C4-2B (cell line): ENCODE data around the gene C4orf50.

Experiments used
- ZFX ChIP-seq: fragments of 450-650 bp; IDR thresholded peaks from 2 replicates; pipeline ENCODE4 v1.6.1; 2017
- TF ChIP-seq, protein P1 (sequence below): fragments of 450-650 bp; conservative IDR thresholded peaks from 2 replicates; pipeline ENCODE4 v1.5.1; 2017; ENCODE audit warnings: mild to moderate bottlenecking

DNA sequence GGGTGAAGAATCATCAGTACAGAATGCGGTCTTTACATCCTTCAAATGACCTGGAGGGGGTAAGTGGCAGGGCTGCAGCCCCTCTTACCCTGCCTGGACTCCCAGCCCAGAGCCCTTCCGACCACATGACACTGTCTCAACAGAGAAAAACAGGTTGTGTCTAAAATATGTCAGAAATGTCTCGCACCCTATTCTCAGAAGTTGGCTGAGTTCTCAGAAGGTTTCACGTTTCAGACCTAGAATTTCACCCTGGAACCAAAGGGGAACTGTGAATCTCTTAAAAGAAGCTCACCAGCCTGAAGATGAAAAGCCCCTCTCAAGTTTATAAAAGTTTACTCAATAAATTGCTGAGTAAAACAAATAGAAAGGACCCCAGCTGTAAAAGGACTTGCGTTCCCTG is 118.3 kb downstream of the C4orf50 start:
- TF ChIP-seq, protein P1, sequence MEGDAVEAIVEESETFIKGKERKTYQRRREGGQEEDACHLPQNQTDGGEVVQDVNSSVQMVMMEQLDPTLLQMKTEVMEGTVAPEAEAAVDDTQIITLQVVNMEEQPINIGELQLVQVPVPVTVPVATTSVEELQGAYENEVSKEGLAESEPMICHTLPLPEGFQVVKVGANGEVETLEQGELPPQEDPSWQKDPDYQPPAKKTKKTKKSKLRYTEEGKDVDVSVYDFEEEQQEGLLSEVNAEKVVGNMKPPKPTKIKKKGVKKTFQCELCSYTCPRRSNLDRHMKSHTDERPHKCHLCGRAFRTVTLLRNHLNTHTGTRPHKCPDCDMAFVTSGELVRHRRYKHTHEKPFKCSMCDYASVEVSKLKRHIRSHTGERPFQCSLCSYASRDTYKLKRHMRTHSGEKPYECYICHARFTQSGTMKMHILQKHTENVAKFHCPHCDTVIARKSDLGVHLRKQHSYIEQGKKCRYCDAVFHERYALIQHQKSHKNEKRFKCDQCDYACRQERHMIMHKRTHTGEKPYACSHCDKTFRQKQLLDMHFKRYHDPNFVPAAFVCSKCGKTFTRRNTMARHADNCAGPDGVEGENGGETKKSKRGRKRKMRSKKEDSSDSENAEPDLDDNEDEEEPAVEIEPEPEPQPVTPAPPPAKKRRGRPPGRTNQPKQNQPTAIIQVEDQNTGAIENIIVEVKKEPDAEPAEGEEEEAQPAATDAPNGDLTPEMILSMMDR: no peak
- TF ChIP-seq ZFX: no peak
